NCI-H146 (cell line): ENCODE data around the gene ACAD9.
A peak's percentile ranks its signal among the peaks of the same experiment; 100 is the strongest.
"Not testable (repeated sequence)": the region's sequence is repeated elsewhere in the genome, so short reads cannot be mapped to it uniquely, and the experiment has no call there.

ENCODE experiments used
- DNase-seq: peaks from one replicate; lab custom pipeline; 2025; lab: John Stamatoyannopoulos, UW

Gene ACAD9

GRCh38 chr3:128861491-128861890, 17.9 kb upstream of the ACAD9 start:
- no peak for DNase-seq

- DNase-seq: no peak
These were observed 15.9 kb upstream of the ACAD9 start for GRCh38 chr3:128863560-128863959.

- DNase-seq: no peak
These were observed 15.0 kb upstream of the ACAD9 start for GRCh38 chr3:128864351-128864811.

- peak; percentile 57 for DNase-seq
These were observed 14.3 kb upstream of the ACAD9 start for GRCh38 chr3:128864849-128865804.

GRCh38 chr3:128867200-128868125, 12.0 kb upstream of the ACAD9 start:
- no peak for DNase-seq

GRCh38 chr3:128870347-128870746, 9.1 kb upstream of the ACAD9 start:
- DNase-seq: no peak

GRCh38 chr3:128872282-128872681, 7.1 kb upstream of the ACAD9 start:
- DNase-seq: no peak

GRCh38 chr3:128872744-128873143, 6.7 kb upstream of the ACAD9 start:
- no peak for DNase-seq

- DNase-seq: peak; percentile 76
These were observed 6.0 kb upstream of the ACAD9 start for GRCh38 chr3:128873244-128874022.

GRCh38 chr3:128874481-128875180, 4.8 kb upstream of the ACAD9 start:
- no peak for DNase-seq

GRCh38 chr3:128875556-128876120, 3.8 kb upstream of the ACAD9 start:
- peak; percentile 57 for DNase-seq

- DNase-seq: no peak
These were observed 1.4 kb upstream of the ACAD9 start for GRCh38 chr3:128878011-128878457.

GRCh38 chr3:128878556-128879124, 780 bp upstream of the ACAD9 start:
- DNase-seq: peak; percentile 56

- DNase-seq: no peak
These were observed 571 bp downstream of the ACAD9 start for GRCh38 chr3:128879991-128880390.

GRCh38 chr3:128880455-128880854, 1.0 kb downstream of the ACAD9 start:
- not testable (repeated sequence) for DNase-seq

- no peak for DNase-seq
These were observed 2.2 kb downstream of the ACAD9 start for GRCh38 chr3:128881576-128881975.

- no peak for DNase-seq
These were observed 3.3 kb downstream of the ACAD9 start for GRCh38 chr3:128882719-128883118.

- DNase-seq: no peak
These were observed 5.6 kb downstream of the ACAD9 start for GRCh38 chr3:128884992-128885391.

- DNase-seq: no peak
These were observed 9.9 kb downstream of the ACAD9 start for GRCh38 chr3:128889139-128889894.
